H9 (cell line): Measurements from ENCODE around the gene ERH. TPM values are rescaled to one million over a fixed set of nuclear protein-coding genes. Genes with fewer than 3 reads are reported as not detected.

Source experiments
- DNase-seq: peaks from one replicate; pipeline ENCODE4 v3.0.0-alpha.2; 2017
- H2AFZ ChIP-seq: one replicate; pipeline ENCODE4 v1.6.1; 2013; ENCODE audit warnings: mild to moderate bottlenecking, low read length, control low read depth, moderate library complexity
- H2AK5ac ChIP-seq: 2 replicates; pipeline ENCODE4 v1.6.1; 2013; ENCODE audit warnings: low read length, control low read depth, mixed read lengths; ENCODE audit not compliant: insufficient read length
- H2BK120ac ChIP-seq: one replicate; pipeline ENCODE4 v1.6.1; 2013; ENCODE audit warnings: low read depth, mild to moderate bottlenecking, low read length, control low read depth, inconsistent platforms; ENCODE audit not compliant: poor library complexity, severe bottlenecking
- H2BK12ac ChIP-seq: 2 replicates; pipeline ENCODE4 v1.6.1; 2013; ENCODE audit warnings: low read length, control low read depth, mixed read lengths, low read depth; ENCODE audit not compliant: insufficient read length
- H2BK15ac ChIP-seq: 2 replicates; pipeline ENCODE4 v1.6.1; 2013; ENCODE audit warnings: low read depth, low read length, control low read depth
- H2BK20ac ChIP-seq: one replicate; pipeline ENCODE4 v1.6.1; 2013; ENCODE audit warnings: low read depth, mild to moderate bottlenecking, low read length, control low read depth, inconsistent platforms; ENCODE audit not compliant: poor library complexity, severe bottlenecking
- H2BK5ac ChIP-seq: 2 replicates; pipeline ENCODE4 v1.6.1; 2013; ENCODE audit warnings: low read length, control low read depth, mixed read lengths; ENCODE audit not compliant: insufficient read length
- H3K14ac ChIP-seq: 2 replicates; pipeline ENCODE4 v1.6.1; 2013; ENCODE audit warnings: low read length, control low read depth; ENCODE audit not compliant: insufficient read depth
- H3K18ac ChIP-seq: 2 replicates; pipeline ENCODE4 v1.6.1; 2013; ENCODE audit warnings: low read depth, mild to moderate bottlenecking, mixed read lengths, low read length, control low read depth; ENCODE audit not compliant: insufficient read length
- H3K23ac ChIP-seq: 2 replicates; pipeline ENCODE4 v1.6.1; 2013; ENCODE audit warnings: low read length, control low read depth, mixed read lengths, low read depth; ENCODE audit not compliant: insufficient read length
- H3K23me2 ChIP-seq: 2 replicates; pipeline ENCODE4 v1.6.1; 2013; ENCODE audit warnings: low read depth, mild to moderate bottlenecking, mixed read lengths, low read length, control low read depth; ENCODE audit not compliant: insufficient read length, poor library complexity, severe bottlenecking
- H3K27ac ChIP-seq: 2 replicates; pipeline ENCODE4 v1.5.1; 2013; ENCODE audit warnings: low read length, control low read depth, mixed read lengths, low read depth; ENCODE audit not compliant: insufficient read length
- H3K27me3 ChIP-seq: 2 replicates; pipeline ENCODE4 v1.6.1; 2013; ENCODE audit warnings: low read length, control low read depth, inconsistent platforms; ENCODE audit not compliant: insufficient read depth
- H3K4ac ChIP-seq: 2 replicates; pipeline ENCODE4 v1.6.1; 2013; ENCODE audit warnings: low read depth, mild to moderate bottlenecking, control low read depth, inconsistent platforms, low read length, moderate library complexity
- H3K4me1 ChIP-seq: 2 replicates; pipeline ENCODE4 v1.6.1; 2013; ENCODE audit warnings: low read length, control low read depth, inconsistent platforms; ENCODE audit not compliant: insufficient read depth
- H3K4me2 ChIP-seq: 2 replicates; pipeline ENCODE4 v1.6.1; 2013; ENCODE audit warnings: low read length, control low read depth, mixed read lengths; ENCODE audit not compliant: insufficient read length, insufficient read depth
- H3K56ac ChIP-seq: 2 replicates; pipeline ENCODE4 v1.6.1; 2013; ENCODE audit warnings: low read depth, mild to moderate bottlenecking, mixed read lengths, low read length, control low read depth; ENCODE audit not compliant: insufficient read length
- H3K79me1 ChIP-seq: 2 replicates; pipeline ENCODE4 v1.6.1; 2013; ENCODE audit warnings: low read depth, mild to moderate bottlenecking, moderate library complexity, low read length, control low read depth, inconsistent platforms; ENCODE audit not compliant: insufficient read depth, poor library complexity, severe bottlenecking
- H3K79me2 ChIP-seq: 2 replicates; pipeline ENCODE4 v1.6.1; 2013; ENCODE audit warnings: low read length, control low read depth, inconsistent platforms; ENCODE audit not compliant: insufficient read depth
- H3K9ac ChIP-seq: 2 replicates; pipeline ENCODE4 v1.6.1; 2013; ENCODE audit warnings: low read length, control low read depth, mixed read lengths; ENCODE audit not compliant: insufficient read length; ENCODE audit errors: extremely low read depth
- H3K9me3 ChIP-seq: one replicate; pipeline ENCODE4 v1.6.1; 2013; ENCODE audit warnings: low read depth, low read length, inconsistent platforms; ENCODE audit not compliant: control insufficient read depth
- H3T11ph ChIP-seq: one replicate; pipeline ENCODE4 v1.6.1; 2013; ENCODE audit warnings: mild to moderate bottlenecking, low read length, control low read depth, inconsistent platforms
- H4K20me1 ChIP-seq: one replicate; pipeline ENCODE4 v1.6.1; 2013; ENCODE audit not compliant: control insufficient read depth, insufficient read length, insufficient read depth
- H4K5ac ChIP-seq: 2 replicates; pipeline ENCODE4 v1.6.1; 2013; ENCODE audit warnings: low read depth, mild to moderate bottlenecking, mixed read lengths, low read length, control low read depth; ENCODE audit not compliant: insufficient read length
- H4K8ac ChIP-seq: replicated peaks from 2 replicates; pipeline ENCODE4 v1.6.1; 2013; ENCODE audit warnings: low read length, control low read depth, mixed read lengths, low read depth; ENCODE audit not compliant: insufficient read length
- H4K91ac ChIP-seq: 2 replicates; pipeline ENCODE4 v1.6.1; 2013; ENCODE audit warnings: low read depth, mild to moderate bottlenecking, moderate library complexity, mixed read lengths, low read length, control low read depth; ENCODE audit not compliant: insufficient read length
- H3K27ac Mint-ChIP-seq, 3 experiments: 2 replicates in 2 of 3; 3 replicates in 1 of 3; pipeline ENCODE4 v1.8.0; 2020 to 2021; ENCODE audit warnings: mixed read lengths in 3 of 3, mild to moderate bottlenecking in 1 of 3, moderate library complexity in 1 of 3
- H3K27me3 Mint-ChIP-seq: 2 replicates; pipeline ENCODE4 v1.8.0; 2021; ENCODE audit warnings: low read depth, mild to moderate bottlenecking, moderate library complexity, mixed read lengths
- H3K36me3 Mint-ChIP-seq, 3 experiments: 2 replicates in 2 of 3; 3 replicates in 1 of 3; pipeline ENCODE4 v1.8.0; 2020 to 2021; ENCODE audit warnings: low read depth in 3 of 3, mixed read lengths in 3 of 3; ENCODE audit not compliant: insufficient read depth in 1 of 3
- H3K4me1 Mint-ChIP-seq, 2 experiments: 2 replicates each; pipeline ENCODE4 v1.8.0; 2020; ENCODE audit warnings: mixed read lengths in 2 of 2
- H3K4me3 Mint-ChIP-seq, 2 experiments: 2 replicates in 1 of 2; 3 replicates in 1 of 2; pipeline ENCODE4 v1.8.0; 2020 to 2021; ENCODE audit warnings: mild to moderate bottlenecking in 2 of 2, mixed read lengths in 2 of 2, moderate library complexity in 1 of 2
- H3K9me3 Mint-ChIP-seq, 2 experiments: 2 replicates in 1 of 2; 3 replicates in 1 of 2; pipeline ENCODE4 v1.8.0; 2020; ENCODE audit warnings: mild to moderate bottlenecking in 2 of 2, mixed read lengths in 2 of 2, moderate library complexity in 1 of 2
- CTCF ChIP-seq: fragments of 200-600 bp; sonication (generic); conservative IDR thresholded peaks from 3 replicates; pipeline ENCODE4 v1.8.0; 2021; ENCODE audit warnings: antibody characterized with exemption, mild to moderate bottlenecking
- WGBS: extraction: QIAGEN DNeasy Blood & Tissue Kit; methylation state at CpG from one replicate; pipeline ENCODE4 v1.1.7; 2013; ENCODE audit warnings: missing lambda C conversion rate, low lambda C conversion rate, mixed read lengths; ENCODE audit not compliant: insufficient read length; ENCODE audit errors: extremely low coverage; 5-methylcytosine and 5-hydroxymethylcytosine counted together
- total RNA-seq: library from RNA; stranded (reverse); gene quantifications from 2 replicates; pipeline ENCODE4 v1.2.1, GENCODE V29; 2021

The ERH gene
- total RNA-seq, 1 experiment from 2014 or later, result 443 TPM

DNA sequence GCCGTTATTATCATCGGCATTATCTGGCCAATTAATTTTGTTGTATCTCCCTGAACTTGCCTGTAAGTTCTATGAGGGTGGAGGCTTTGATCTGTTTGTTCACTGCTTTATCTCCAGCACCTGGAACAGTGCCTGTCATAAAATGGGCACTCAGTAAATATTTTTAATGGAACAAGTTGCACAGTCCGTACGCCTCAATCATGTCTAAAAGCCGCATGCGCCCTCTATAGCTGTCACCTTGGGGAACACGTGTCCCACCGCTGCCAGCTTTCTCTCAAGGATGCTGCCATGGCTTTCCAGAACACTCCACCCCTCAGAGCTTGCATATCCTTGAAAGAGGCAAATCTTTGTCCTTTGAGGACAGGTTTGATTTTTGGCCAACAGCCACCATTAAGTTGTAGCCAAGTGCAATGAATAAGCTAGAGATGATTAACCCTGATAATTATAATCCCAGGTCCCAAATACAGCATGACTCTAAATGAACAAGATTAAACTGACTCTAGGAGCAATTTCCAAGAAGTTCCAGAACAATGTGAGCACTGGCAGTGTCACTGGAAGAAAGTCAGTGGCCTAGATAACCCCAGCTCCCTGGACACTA lies 55.1 kb downstream of the ERH start:
- Histone ChIP-seq H3K4me1 (no peaks in the 10 kb centered on the region), H2BK20ac (no peak overlapping the region), H3K18ac (no peak overlapping the region), H3K27me3 (no peaks in the 10 kb centered on the region), H3K4ac (no peak overlapping the region), H4K20me1 (no peaks in the 10 kb centered on the region), H2BK12ac (no peak overlapping the region), H3K9me3 (no peaks in the 10 kb centered on the region), H3K4me2 (no peak overlapping the region), H4K91ac (no peak overlapping the region), H3K79me1 (no peaks in the 10 kb centered on the region), H4K8ac (no peak overlapping the region), H3K27ac (no peak overlapping the region), H4K5ac (no peak overlapping the region), H3K79me2 (no peaks in the 10 kb centered on the region), H2BK15ac (no peak overlapping the region), H2AFZ (no peak overlapping the region), H3T11ph (no peak overlapping the region), H3K23me2 (no peaks in the 10 kb centered on the region), H3K23ac (no peak overlapping the region), H2BK120ac (no peak overlapping the region), H3K14ac (no peak overlapping the region), H3K9ac (no peak overlapping the region), H3K56ac (no peak overlapping the region), H2AK5ac (no peak overlapping the region), H2BK5ac (no peak overlapping the region)
- no peak overlapping the region for H3K4me3 Mint-ChIP-seq
- peaks cover 4 to 10% of the 10 kb centered on the region in 2 experiments for H3K4me1 Mint-ChIP-seq
- no peaks in the 10 kb centered on the region for H3K36me3 Mint-ChIP-seq
- no CpG with 5 or more reads among the region's 8 CpGs for WGBS
- no peaks in the 10 kb centered on the region for H3K9me3 Mint-ChIP-seq
- no peak for DNase-seq
- H3K27ac Mint-ChIP-seq, result no peak overlapping the region
- H3K27me3 Mint-ChIP-seq, result no peaks in the 10 kb centered on the region
- no peak for TF ChIP-seq CTCF
